GM18909 (cell line): ENCODE results near the gene PCNA.

Experiments used
- ATAC-seq: cut with Tn5 transposase; IDR thresholded peaks from one replicate; pipeline ENCODE4 v1.9.1; 2021; ENCODE audit warnings: mild to moderate bottlenecking; ENCODE audit not compliant: unreplicated experiment, poor library complexity

The PCNA gene

DNA sequence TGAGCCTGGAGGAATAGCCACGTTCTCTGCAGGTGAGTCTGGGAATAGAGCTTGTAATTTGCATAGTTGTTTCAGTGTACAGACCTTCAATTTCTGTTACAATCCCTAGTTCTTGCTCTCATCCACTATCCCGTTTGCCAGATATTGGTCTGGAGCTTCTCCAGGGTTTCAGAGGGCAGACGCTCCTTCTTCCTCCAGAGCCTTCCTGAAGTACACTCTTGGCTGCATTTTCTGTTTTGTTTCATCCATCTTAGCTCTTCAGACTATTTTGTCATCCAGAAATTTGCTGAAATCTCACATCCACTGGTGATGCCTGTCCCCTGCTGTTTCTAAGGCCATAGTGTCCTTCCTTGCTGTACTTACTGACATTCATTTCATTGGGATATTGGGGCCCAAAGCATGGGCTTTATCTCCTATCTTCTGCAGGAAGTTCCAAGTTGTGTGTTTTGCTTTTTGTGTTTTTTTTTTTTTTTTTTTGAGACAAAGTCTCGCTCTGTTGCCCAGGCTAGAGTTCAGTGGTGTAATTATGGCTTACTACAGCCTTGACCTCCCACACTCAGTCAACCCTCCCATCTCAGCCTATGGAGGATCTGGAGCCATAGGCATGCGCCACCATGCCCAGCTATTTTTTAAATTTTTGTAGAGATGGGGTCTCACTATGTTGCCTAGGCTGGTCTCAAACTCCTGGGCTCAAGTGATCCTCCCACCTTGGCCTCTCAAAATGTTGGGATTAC lies 25.8 kb upstream of the PCNA start:
- no peak for ATAC-seq

DNA sequence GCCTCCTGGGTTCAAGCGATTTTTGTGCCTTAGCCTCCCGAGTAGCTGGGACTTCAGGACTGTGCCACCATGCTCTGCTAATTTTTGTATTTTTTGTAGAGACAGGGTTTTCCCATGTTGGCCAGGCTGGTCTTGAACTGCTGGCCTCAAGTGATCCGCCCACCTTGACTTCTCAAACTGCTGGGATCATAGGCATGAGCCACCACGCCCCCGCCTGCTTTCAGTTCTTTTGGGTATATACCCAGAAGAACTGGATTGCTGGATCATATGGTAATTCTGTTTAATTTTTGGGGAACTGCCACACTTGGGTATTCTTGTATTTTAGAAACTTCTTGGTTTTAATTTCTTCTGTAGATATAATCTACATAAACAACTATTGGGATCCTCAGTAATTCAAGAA lies 24.1 kb upstream of the PCNA start:
- ATAC-seq = no peak

DNA sequence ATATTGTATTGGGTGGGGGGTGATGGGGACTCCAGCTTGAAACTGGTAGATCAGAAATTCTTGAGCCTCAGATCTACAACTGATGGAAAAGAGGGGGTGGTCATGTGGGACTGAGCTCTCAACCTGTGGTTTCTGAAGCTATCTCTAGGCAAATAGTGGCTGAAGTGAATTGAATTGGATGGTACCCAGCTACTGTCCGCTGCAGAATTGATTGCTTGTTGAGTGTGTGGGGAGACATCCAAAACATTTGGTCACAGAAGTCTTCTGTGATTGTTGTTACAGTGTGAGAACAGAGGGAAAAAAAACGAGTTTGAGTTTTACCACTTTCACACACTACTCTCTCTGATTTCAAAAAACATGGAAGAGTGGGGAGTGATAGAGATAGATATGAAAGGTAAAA lies 21.9 kb upstream of the PCNA start:
- ATAC-seq = no peak

DNA sequence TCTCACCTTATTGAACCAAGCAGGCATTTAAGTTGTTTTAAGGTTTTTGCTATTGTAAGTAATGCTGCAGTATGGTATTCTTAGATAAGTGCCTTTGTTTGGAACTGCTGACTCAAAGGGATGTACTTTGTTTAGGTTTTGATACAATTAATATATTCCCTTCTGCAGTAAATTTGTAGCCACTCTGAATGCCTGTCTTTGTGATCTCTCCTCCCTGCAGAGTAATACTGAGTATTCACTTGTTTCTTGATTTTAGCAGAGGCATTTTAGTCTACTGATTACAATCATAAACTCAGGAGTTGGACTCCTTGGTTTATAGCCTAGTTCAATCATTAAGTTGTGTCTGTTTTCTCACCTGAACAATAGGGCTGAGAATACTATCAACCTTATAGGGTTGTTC lies 20.4 kb upstream of the PCNA start:
- no peak for ATAC-seq

DNA sequence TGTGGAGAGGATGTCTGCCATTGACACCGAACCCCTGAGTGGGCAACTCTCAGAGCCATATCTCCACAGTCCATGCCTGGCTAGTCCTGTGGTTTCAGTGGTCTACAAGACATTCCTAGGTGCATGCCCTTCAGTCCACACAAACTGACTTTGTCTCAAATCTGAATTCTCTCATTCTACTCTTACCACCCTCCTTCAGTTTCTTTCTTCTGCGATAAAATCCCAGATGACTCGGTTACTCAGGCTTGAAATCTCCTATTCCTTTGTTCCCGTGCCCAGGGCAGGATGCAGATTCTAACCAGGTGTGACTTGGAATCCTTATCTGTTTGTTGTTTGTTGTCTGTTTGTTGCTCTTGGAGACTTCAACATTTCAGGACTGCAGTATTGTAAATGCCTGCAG lies 16.3 kb upstream of the PCNA start:
- ATAC-seq = peak; percentile 19

DNA sequence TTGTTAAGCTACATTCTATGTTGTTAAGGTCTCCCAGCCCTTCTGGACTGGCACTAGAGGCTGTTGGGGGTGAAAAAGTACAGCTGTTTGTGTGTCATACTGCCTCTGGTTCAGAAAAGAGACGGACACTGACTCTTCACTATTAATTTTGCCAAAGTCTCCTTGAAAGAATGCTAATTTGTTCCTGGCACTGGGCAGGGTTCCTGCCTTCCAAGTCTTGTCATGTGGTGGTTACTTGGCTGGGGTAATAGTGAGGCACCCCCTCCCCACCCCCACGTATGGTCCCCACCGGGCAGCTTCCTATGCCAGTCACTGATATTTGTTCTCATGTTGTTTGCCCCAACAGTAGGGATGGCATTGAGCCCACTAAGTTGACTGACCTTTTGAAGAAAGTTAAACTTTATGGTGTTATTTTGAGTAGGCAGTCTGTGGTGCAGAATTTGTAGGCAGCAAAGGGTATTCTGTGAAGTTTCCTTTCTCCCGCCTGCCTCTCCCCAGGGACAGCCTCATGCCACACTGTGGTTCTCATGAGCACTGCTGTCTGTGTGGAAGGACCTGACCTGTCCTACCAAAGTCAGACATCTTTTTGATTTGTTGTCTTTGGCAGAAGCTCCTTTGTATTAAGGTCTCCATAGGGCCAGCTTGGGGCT lies 15.7 kb upstream of the PCNA start:
- peak; percentile 69 for ATAC-seq

DNA sequence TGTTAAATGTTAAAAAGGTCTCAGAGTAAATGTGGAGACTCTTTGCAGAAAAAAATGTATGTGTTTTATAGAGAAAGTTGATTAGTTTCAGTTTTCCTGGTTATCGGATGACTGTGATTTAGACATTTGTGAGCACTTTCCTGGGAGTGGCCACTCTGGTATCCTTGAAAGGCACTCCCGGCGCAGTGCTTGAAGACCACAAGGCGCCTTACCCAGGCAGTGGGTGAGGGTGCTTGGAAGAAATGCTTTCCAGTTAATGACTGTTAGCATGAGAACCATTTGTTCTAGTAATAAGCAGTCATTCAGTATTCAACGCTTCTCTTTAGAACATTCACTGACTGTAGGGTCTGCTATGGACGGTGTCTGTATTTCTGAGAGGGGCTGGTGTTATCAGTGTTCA lies 14.2 kb upstream of the PCNA start:
- no peak for ATAC-seq

DNA sequence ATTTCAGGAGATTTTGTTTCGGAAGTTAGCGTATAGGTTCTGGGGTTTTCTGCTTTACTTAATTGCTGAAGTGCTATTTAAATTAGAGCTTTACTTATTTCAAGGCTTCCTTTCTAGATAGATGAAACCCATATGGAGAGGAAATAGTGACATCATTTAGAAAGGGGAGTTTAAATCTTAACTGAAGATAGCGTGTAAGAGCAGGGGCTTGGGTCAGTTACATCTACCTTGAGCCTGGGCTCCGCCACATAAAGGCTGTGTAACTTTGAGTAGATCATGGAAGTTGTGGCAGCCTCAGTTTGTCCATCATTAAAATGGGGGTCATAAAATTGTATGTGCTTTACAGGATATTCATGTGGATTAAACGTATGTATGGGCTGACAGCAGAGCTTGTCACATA lies 11.7 kb upstream of the PCNA start:
- no peak for ATAC-seq

DNA sequence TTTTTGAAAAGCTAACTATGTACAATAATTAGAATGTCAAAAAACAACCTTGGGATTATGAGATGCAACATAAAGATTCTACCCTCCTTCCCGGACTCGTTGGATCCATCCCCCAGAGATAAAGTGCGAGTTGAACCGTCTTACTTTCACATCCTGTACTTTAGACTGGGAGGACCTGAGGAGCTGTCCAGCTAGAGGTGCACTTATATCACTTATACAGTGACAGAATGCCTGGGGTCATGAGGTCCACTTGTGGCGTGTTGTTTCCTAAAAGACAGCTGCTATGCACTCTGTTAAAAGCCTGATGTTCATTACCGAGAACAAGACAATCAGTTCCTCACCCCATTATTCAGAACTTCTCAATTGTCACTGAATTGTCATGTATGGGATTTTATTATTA lies 9.1 kb upstream of the PCNA start:
- ATAC-seq = no peak

DNA sequence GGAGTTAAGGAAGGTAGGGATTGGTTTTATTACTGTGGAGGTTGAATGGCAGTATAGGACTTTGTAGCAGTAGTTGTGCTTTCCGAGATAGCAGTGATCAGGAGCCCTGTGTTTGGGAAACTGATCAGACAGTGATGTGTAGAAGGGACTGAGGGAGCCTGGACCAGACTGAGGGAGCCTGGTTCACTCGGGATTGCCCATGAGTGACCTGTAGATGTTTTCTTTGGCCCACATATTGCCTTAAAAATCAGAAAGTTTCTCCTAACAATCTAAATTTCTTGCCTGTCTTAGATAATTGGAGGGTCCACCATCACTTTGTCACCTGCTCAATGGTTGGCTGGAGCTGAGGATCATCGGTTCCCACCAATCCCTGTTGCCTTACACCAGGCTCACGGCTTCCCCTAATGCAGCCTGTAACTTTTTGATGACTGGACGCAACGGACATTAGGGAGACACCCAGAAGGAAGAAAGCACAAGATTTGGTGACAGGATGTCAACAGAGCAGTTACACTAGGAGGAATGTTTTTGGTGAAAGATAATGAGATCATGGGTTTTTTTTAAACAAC lies 8.2 kb upstream of the PCNA start:
- no peak for ATAC-seq

DNA sequence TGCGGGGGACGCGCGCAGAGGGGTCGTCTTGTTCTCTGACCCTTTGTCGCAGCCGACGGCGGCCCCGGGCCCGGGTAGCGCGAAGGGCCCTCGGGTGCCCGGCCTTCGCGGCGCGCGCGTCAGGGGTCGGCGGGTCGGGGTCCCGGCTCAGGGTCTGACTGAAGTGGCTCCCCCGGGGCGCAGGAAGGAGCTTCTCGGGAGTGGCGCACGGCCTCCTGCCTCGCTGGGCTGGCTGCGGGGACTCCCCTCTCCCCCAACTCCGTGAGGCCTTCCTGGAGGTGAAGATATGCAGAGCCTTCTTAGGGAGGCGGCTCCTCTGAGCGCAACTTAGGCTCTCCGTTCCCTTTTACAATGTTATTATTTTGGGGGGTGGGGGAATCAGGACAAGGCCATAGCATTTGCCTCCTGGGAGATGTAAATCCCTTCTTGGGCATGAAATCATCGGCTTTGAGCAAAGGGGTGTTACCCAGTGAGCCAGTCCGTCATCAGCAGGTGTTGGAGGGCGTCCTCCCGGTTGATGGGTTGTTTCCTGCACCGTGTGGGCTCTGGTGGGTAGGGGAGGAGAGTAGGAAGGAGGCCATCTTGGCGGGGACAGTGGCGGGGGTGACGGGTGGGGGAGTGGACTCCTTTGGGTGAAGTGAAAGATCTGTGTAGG lies 7.6 kb upstream of the PCNA start:
- peak; percentile 36 for ATAC-seq

DNA sequence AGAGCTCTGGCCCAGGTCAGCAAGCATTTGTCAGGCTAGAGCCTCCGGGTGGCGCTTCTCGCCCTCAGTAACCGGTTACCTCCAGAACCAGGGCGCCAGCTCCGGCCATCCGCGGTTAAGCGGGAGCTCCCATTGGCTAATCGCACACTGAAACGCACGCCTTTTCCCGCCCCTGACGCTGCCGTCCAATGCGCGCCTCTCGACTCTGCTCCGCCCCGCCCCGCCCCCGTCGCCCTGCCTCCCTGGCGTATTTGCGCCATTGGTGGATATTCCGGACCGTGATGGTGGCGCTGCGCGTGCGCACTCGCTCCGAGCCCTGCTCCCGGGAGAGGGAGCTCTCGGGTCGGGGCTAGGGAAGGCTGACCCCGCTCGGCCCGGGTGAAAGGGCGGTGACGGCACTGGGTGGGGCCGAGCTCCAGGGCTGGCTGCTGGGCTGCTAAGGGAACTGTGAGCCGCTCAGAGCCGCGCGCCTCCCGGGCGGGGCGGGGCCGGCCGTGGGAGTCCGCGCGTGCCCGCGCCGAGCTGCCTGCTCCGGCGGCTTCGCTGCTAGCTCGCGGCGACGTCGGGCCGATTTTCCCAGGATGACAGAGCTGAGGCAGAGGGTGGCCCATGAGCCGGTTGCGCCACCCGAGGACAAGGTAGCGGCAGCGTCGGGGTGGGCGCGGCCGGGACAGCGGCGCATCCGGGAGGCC lies 6.9 kb upstream of the PCNA start, which contains the start of gene CDS2:
Gene CDS2, plus strand, starts transcription at position 497 of the 692 bp plus-strand sequence. Its CDS starts 85 bp downstream, at position 582.
- peak; percentile 91 for ATAC-seq

DNA sequence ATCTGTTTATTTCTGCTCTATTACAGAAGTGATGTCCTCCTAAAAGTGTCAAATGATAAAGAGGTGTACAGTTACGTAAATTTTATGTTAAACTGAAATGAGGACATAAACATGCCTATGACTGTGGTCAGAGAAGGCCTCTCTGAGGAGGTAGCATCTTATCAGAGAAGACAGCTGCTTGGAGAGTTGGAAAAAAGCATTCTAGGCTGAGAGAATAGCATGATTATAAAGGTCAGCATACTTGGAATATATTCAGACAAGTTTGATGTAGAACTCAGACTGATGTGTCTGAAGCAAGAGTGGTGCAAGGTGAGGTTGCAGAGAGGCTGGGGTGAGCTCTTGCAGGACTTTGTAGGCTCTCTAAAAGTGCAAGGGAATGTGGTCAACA lies 3.1 kb upstream of the PCNA start:
- ATAC-seq = no peak

DNA sequence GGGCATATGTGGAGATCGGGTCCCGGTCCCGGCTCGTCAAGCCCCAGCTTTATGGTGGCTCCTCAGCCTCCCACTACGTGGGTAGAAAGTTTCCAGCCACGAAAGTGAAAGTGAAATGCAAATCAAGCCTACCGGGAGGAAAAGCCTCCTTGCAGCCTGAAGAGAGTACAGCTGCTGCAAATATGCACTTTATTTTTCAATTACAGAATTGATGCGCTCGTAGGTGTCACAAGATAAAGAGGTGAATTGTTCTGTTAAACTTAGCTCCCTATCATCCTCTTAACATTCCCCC lies 373 bp upstream of the PCNA start:
- no peak for ATAC-seq

DNA sequence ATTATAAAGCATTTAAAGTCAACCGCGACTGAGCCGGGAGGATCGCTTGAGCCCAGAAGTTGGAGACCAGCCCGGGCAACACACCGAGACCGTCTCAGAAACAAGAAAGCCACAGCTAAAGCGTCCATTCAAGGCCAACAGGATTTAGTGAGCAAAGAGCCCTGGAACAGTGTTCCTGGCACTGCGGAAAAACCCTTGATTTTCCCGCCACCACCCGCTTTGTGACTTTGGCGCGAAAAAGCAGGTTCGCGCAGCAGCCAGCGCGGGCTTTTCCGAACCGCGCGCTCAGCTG lies 669 bp downstream of the PCNA start:
- ATAC-seq = no peak

DNA sequence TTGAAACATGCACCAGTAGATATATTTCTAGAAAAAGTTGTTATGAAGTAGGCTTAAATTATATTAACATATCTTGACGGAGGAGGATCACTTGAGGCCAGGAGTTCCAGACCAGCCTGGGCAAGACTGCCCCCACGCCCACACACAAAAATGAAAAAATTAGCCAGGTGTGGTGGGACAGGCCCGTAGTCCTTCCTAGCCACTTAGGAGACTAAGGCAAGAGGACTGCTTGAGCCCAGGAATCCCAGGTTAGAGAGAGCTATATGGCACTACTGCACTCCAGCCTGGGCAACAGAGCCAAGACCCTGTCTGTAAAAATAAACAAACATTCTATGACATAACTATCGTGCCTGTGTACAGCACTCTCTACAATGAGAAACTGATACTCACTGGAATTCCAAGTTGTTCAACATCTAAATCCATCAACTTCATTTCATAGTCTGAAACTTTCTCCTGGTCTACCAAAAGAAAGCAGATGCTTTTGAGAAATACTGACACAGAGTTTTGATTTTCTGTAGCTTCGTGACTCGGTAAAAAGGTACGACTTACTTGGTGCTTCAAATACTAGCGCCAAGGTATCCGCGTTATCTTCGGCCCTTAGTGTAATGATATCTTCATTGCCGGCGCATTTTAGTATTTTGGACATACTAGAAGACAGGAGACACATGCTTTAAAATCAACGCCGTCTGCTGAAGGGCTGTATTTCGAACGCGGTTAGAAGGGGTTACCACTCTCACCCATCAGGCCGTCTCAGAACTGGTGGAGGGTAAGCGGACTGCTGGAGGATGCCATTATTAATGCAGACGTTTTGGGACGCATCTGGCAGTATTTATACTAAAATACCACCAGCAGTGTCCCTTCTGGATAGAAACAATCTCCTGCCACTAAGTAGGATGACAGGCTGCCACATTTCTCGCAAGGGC lies 1.3 kb downstream of the PCNA start:
- no peak for ATAC-seq

DNA sequence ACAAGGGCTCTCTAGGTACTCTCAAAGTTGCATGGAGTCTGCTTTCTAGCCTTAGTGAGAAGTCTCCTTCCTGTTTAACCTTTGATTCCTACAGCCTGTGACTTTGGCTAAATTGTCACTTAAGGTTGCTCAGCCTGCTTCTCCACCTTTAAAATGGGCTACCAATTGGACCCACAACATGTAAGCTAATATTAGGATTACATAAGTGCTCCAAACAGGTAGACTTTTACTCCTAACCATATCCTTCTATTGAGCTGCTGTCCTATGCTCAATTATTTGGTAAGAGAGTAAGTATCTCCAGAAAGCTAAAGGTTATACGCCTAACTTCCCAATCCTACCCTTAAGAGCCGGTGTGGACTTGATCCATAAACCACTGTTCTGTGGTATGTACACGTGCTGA lies 2.9 kb downstream of the PCNA start:
- no peak for ATAC-seq

DNA sequence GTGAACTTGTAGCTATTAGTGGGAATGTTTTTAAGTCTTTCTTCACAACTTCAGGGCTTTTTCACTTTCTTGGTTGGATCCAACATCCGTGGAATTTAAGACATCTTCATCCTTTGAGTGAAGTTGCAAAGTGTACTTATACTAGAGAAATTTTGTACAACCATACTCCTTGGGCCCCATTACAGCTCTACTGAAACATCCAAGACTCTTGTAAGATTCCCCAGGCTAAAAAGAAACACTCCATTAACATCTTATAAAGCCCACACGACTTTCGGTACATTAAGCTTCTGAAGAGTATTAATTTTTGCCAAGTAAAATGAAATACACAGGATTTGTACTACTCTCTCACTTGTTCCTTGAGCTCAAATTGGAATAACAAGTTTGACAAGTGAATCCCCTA lies 5.4 kb downstream of the PCNA start:
- ATAC-seq = no peak

DNA sequence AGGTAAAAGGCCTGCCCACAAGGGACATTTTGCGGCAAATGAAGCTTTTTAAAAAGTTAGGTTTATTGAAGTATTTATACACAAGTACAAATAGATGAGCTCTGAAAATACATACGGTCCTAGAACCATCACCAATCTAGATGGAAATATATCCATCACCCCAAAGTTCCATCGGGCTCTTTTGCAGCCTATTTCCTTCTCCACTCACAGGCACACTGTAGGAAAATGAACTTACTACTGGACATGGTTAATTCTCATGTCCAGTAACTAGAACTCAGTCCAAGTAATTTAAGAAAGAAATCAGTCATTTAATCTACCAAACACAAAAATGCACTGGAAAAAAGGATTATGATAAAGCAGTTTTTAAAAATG lies 6.2 kb downstream of the PCNA start:
- ATAC-seq = no peak

DNA sequence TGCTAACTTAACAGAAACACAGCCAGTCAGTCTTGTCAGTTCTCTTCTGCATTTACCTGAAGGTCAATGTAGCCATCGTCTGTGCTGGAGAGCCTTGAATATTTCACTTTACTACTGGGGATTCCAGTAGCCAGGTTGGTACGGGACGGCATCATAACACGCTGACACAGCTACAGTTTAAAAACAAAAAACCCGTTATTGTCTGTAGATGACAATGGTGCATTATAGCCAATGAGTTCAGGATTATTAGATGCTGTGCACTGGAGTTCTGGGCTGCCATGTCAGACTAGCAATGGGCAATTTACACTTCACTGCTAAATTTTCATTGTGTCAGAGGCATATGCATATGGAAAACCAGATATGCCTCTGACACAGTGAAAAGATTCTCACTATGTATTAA lies 10.5 kb downstream of the PCNA start:
- no peak for ATAC-seq
